Upper lobe of right lung (tissue), 1 donor: ENCODE measurements around the gene METTL24. TPM values are rescaled to one million over a fixed set of nuclear protein-coding genes. Genes with fewer than 3 reads are reported as not detected.

Experiments
- ATAC-seq: fragments of 200-7000 bp; cut with Tn5 transposase; one replicate; pipeline ENCODE4 v1.9.1; 2020; ENCODE audit warnings: mild to moderate bottlenecking, moderate library complexity
- DNase-seq: peaks from one replicate; pipeline ENCODE4 v3.0.0-alpha.2; 2020
- H3K27ac ChIP-seq: fragments of 200-600 bp; one replicate; pipeline ENCODE4 v1.8.0; 2022
- H3K27me3 ChIP-seq: fragments of 200-600 bp; one replicate; pipeline ENCODE4 v1.8.0; 2022; ENCODE audit warnings: mild to moderate bottlenecking
- H3K36me3 ChIP-seq: fragments of 200-600 bp; one replicate; pipeline ENCODE4 v1.8.0; 2022
- H3K4me1 ChIP-seq: fragments of 200-600 bp; one replicate; pipeline ENCODE4 v1.8.0; 2022
- H3K4me3 ChIP-seq: fragments of 200-600 bp; one replicate; pipeline ENCODE4 v1.8.0; 2022; ENCODE audit warnings: mild to moderate bottlenecking
- H3K9me3 ChIP-seq: fragments of 200-600 bp; one replicate; pipeline ENCODE4 v1.8.0; 2022
- intact Hi-C: fragments of 100-400 bp; cut with DNase I; formaldehyde crosslinking; loops from one replicate; pipeline ENCODE4 v1.11.0; 2022
- total RNA-seq: library from RNA; stranded (reverse); fragmentation: NEBNext Ultra II Directional; extraction: Animal tissue kit (Norgen Biotek cat#: 25700); gene quantifications from one replicate; pipeline ENCODE4 v1.2.1, GENCODE V29; 2021
- TF ChIP-seq, protein P1 (sequence below): fragments of 200-600 bp; IDR thresholded peaks from one replicate; pipeline ENCODE4 v1.8.0; 2022; ENCODE audit warnings: antibody characterized with exemption
- donor health status: DM: no; HTN: yes; CAD: no; lungs with severe emphysema.

METTL24 gene
- total RNA-seq, 1 donor from 2014 or later = 3.7 TPM

DNA sequence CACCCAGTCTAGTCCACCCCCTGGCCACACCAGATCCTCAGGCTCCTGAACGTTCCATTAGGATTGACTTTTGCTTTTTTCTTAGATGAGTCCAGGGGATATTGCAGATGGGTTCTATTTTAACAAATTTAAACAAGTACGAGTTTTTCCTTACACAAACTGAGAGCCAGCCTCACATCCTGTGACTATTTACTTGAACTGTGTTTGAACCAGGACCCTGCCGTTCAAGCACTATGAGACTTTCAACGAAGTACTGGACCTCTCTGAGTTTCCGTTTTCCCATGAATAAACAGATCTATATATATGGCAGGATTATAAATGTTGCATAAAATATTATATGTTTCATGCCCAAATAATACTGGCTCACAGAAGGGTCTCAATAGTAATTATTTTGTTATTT lies 1.4 kb upstream of the METTL24 start:
- H3K4me1 ChIP-seq = no peaks in the 10 kb centered on the region
- peaks cover 7% of the 10 kb centered on the region for H3K27me3 ChIP-seq
- ATAC-seq = no peak
- TF ChIP-seq, protein P1, sequence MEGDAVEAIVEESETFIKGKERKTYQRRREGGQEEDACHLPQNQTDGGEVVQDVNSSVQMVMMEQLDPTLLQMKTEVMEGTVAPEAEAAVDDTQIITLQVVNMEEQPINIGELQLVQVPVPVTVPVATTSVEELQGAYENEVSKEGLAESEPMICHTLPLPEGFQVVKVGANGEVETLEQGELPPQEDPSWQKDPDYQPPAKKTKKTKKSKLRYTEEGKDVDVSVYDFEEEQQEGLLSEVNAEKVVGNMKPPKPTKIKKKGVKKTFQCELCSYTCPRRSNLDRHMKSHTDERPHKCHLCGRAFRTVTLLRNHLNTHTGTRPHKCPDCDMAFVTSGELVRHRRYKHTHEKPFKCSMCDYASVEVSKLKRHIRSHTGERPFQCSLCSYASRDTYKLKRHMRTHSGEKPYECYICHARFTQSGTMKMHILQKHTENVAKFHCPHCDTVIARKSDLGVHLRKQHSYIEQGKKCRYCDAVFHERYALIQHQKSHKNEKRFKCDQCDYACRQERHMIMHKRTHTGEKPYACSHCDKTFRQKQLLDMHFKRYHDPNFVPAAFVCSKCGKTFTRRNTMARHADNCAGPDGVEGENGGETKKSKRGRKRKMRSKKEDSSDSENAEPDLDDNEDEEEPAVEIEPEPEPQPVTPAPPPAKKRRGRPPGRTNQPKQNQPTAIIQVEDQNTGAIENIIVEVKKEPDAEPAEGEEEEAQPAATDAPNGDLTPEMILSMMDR = no peak
- no peak overlapping the region for H3K27ac ChIP-seq
- no peak for DNase-seq
- no peak overlapping the region for H3K4me3 ChIP-seq
- H3K9me3 ChIP-seq = no peaks in the 10 kb centered on the region
- intact Hi-C loops = no loop called here
- no peaks in the 10 kb centered on the region for H3K36me3 ChIP-seq

- H3K27ac ChIP-seq = peak overlapping the region; percentile 70
- no peaks in the 10 kb centered on the region for H3K4me1 ChIP-seq
- H3K4me3 ChIP-seq = peak overlapping the region; percentile 56
- ATAC-seq (no peak), DNase-seq (no peak)
- intact Hi-C loops = no loop called here
- no peaks in the 10 kb centered on the region for H3K36me3 ChIP-seq
- H3K27me3 ChIP-seq = peaks cover 7% of the 10 kb centered on the region
- TF ChIP-seq, protein P1 = no peak
- H3K9me3 ChIP-seq = no peaks in the 10 kb centered on the region
Observed at GRCh38 chr6:110358553-110359160, 508 bp upstream of the METTL24 start.

DNA sequence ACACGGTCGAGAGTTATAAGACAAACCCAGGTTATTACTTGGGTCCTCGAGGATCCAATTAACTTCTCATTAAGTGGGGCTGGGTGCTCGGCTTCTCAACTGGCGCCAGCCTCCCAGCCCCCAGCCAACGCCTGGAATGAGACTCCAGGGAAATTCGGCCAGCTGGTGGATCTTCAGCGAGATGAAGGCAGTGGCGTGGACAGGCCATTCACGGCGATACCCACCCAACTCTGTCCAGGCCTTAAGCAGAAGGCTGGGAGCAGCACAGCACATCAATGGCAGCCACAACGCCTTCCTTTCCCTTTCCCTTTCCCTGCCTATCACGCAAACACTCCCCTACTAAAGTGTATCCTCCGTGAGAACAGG lies 868 bp downstream of the METTL24 start:
- peak; percentile 48 for ATAC-seq
- Histone ChIP-seq H3K4me3 (peak overlapping the region; percentile 56), H3K27me3 (peaks cover 7% of the 10 kb centered on the region), H3K27ac (peak overlapping the region; percentile 74), H3K4me1 (peaks cover 5% of the 10 kb centered on the region), H3K36me3 (no peaks in the 10 kb centered on the region), H3K9me3 (no peaks in the 10 kb centered on the region)
- DNase-seq = no peak
- TF ChIP-seq, protein P1 = no peak
- intact Hi-C loops = no loop called here

GRCh38 chr6:110356778-110357177 lies 1.4 kb downstream of the METTL24 start:
- Histone ChIP-seq H3K27ac (no peak overlapping the region), H3K4me3 (peak overlapping the region; percentile 56), H3K4me1 (peaks cover 5% of the 10 kb centered on the region), H3K9me3 (no peaks in the 10 kb centered on the region), H3K36me3 (no peaks in the 10 kb centered on the region), H3K27me3 (peaks cover 7% of the 10 kb centered on the region)
- no peak for ATAC-seq
- intact Hi-C loops = no loop called here
- DNase-seq = no peak
- TF ChIP-seq, protein P1 = no peak

DNA sequence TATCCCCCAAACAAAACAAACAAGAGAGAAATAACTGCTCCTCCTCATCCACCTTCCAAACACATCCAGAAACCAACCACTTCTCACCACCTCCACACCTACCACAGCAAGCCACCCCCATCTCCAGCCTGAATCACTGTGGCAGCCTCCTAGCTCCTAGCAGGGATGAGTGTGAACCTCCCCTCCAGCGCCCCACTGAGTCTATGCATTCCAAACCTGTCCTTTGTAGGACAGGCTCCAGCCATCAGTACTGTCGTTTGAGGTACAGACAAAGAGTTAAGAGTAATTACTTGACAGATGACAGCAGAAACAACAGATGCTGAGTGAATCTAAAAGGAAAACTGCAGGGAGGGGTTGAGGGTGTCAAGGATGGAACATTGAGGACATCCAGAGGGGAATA lies 2.4 kb downstream of the METTL24 start:
- H3K36me3 ChIP-seq = no peaks in the 10 kb centered on the region
- no peak overlapping the region for H3K27ac ChIP-seq
- peaks cover 7% of the 10 kb centered on the region for H3K27me3 ChIP-seq
- H3K9me3 ChIP-seq = no peaks in the 10 kb centered on the region
- no peak overlapping the region for H3K4me3 ChIP-seq
- H3K4me1 ChIP-seq = peaks cover 5% of the 10 kb centered on the region
- DNase-seq (no peak), ATAC-seq (no peak)
- intact Hi-C loops = no loop called here
- TF ChIP-seq, protein P1 = no peak

- ATAC-seq = no peak
- no peak for DNase-seq
- H3K36me3 ChIP-seq = no peaks in the 10 kb centered on the region
- intact Hi-C loops = no loop called here
- peaks cover 7% of the 10 kb centered on the region for H3K27me3 ChIP-seq
- H3K9me3 ChIP-seq = no peaks in the 10 kb centered on the region
- no peak overlapping the region for H3K4me3 ChIP-seq
- peaks cover 5% of the 10 kb centered on the region for H3K4me1 ChIP-seq
- H3K27ac ChIP-seq = no peak overlapping the region
- TF ChIP-seq, protein P1 = no peak
Observed at GRCh38 chr6:110355022-110355421, 3.1 kb downstream of the METTL24 start.
